IPS-15b (cell line): ENCODE results near the gene NAGLU.
A peak's percentile ranks its signal among the peaks of the same experiment; 100 is the strongest.

ENCODE experiments used
- H3K27me3 ChIP-seq: one replicate; pipeline ENCODE4 v1.6.1; 2013; ENCODE audit warnings: low read length; ENCODE audit not compliant: control insufficient read depth, insufficient read depth
- H3K36me3 ChIP-seq: one replicate; pipeline ENCODE4 v1.6.1; 2013; ENCODE audit warnings: low read length; ENCODE audit not compliant: control insufficient read depth, insufficient read depth
- H3K4me1 ChIP-seq: one replicate; pipeline ENCODE4 v1.6.1; 2013; ENCODE audit warnings: mild to moderate bottlenecking, low read length; ENCODE audit not compliant: control insufficient read depth, insufficient read depth
- H3K4me3 ChIP-seq: one replicate; pipeline ENCODE4 v1.5.1; 2013; ENCODE audit warnings: low read depth, low read length
- H3K9ac ChIP-seq: one replicate; pipeline ENCODE4 v1.6.1; 2013; ENCODE audit warnings: low read depth, mild to moderate bottlenecking, low read length
- H3K9me3 ChIP-seq: one replicate; pipeline ENCODE4 v1.6.1; 2013; ENCODE audit warnings: mild to moderate bottlenecking, low read length; ENCODE audit not compliant: control insufficient read depth, insufficient read depth

Gene NAGLU

GRCh38 chr17:42571435-42572225 is 35.6 kb downstream of the NAGLU start:
- no peak overlapping the region for H3K9ac ChIP-seq
- no peaks in the 10 kb centered on the region for H3K4me1 ChIP-seq
- peaks cover 51% of the 10 kb centered on the region for H3K36me3 ChIP-seq
- H3K4me3 ChIP-seq = no peak overlapping the region
- no peaks in the 10 kb centered on the region for H3K27me3 ChIP-seq
- H3K9me3 ChIP-seq = no peaks in the 10 kb centered on the region

- H3K9me3 ChIP-seq = no peaks in the 10 kb centered on the region
- peaks cover 53% of the 10 kb centered on the region for H3K36me3 ChIP-seq
- H3K4me1 ChIP-seq = no peaks in the 10 kb centered on the region
- no peaks in the 10 kb centered on the region for H3K27me3 ChIP-seq
- H3K9ac ChIP-seq = no peak overlapping the region
- no peak overlapping the region for H3K4me3 ChIP-seq
Measured at GRCh38 chr17:42573095-42573494, 37.1 kb downstream of the NAGLU start.

- H3K4me3 ChIP-seq = no peak overlapping the region
- peaks cover 42% of the 10 kb centered on the region for H3K36me3 ChIP-seq
- H3K9me3 ChIP-seq = no peaks in the 10 kb centered on the region
- no peaks in the 10 kb centered on the region for H3K27me3 ChIP-seq
- peaks cover 2% of the 10 kb centered on the region for H3K4me1 ChIP-seq
- H3K9ac ChIP-seq = no peak overlapping the region
Measured at GRCh38 chr17:42574463-42574862, 38.4 kb downstream of the NAGLU start.

- H3K9me3 ChIP-seq = no peaks in the 10 kb centered on the region
- H3K27me3 ChIP-seq = no peaks in the 10 kb centered on the region
- H3K36me3 ChIP-seq = peaks cover 33% of the 10 kb centered on the region
- H3K9ac ChIP-seq = peak overlapping the region; percentile 93
- H3K4me3 ChIP-seq = peak overlapping the region; percentile 99
- peaks cover 2% of the 10 kb centered on the region for H3K4me1 ChIP-seq
Measured at GRCh38 chr17:42577140-42577531, 41.1 kb downstream of the NAGLU start.

GRCh38 chr17:42577532-42578281 is 41.7 kb downstream of the NAGLU start, which contains the start of gene PSMC3IP:
Gene PSMC3IP, minus strand, starts transcription at chr17:42577729. Its CDS starts 43 bp downstream, at chr17:42577686.
- peaks cover 39% of the 10 kb centered on the region for H3K36me3 ChIP-seq
- H3K9ac ChIP-seq = peak within 1 kb of the TSS; percentile 98
- peak within 1 kb of the TSS; percentile 99 for H3K4me3 ChIP-seq
- no peaks in the 10 kb centered on the region for H3K9me3 ChIP-seq
- no peaks in the 10 kb centered on the region for H3K27me3 ChIP-seq
- peaks cover 2% of the 10 kb centered on the region for H3K4me1 ChIP-seq

GRCh38 chr17:42578282-42578869 is 42.3 kb downstream of the NAGLU start:
- H3K36me3 ChIP-seq = peaks cover 37% of the 10 kb centered on the region
- no peaks in the 10 kb centered on the region for H3K27me3 ChIP-seq
- no peaks in the 10 kb centered on the region for H3K9me3 ChIP-seq
- peaks cover 2% of the 10 kb centered on the region for H3K4me1 ChIP-seq
- H3K4me3 ChIP-seq = peak overlapping the region; percentile 99
- peak overlapping the region; percentile 98 for H3K9ac ChIP-seq

GRCh38 chr17:42579794-42580551 is 43.9 kb downstream of the NAGLU start:
- Histone ChIP-seq H3K4me3 (no peak overlapping the region), H3K9me3 (no peaks in the 10 kb centered on the region), H3K9ac (no peak overlapping the region), H3K36me3 (peaks cover 36% of the 10 kb centered on the region), H3K4me1 (peaks cover 2% of the 10 kb centered on the region), H3K27me3 (no peaks in the 10 kb centered on the region)

- H3K36me3 ChIP-seq = peaks cover 39% of the 10 kb centered on the region
- H3K4me3 ChIP-seq = no peak overlapping the region
- H3K27me3 ChIP-seq = no peaks in the 10 kb centered on the region
- no peaks in the 10 kb centered on the region for H3K9me3 ChIP-seq
- peaks cover 2% of the 10 kb centered on the region for H3K4me1 ChIP-seq
- no peak overlapping the region for H3K9ac ChIP-seq
Measured at GRCh38 chr17:42581744-42582270, 45.8 kb downstream of the NAGLU start.

GRCh38 chr17:42584880-42585279 is 48.8 kb downstream of the NAGLU start:
- H3K4me1 ChIP-seq = no peaks in the 10 kb centered on the region
- no peaks in the 10 kb centered on the region for H3K9me3 ChIP-seq
- peaks cover 34% of the 10 kb centered on the region for H3K36me3 ChIP-seq
- no peaks in the 10 kb centered on the region for H3K27me3 ChIP-seq
- no peak overlapping the region for H3K9ac ChIP-seq
- no peak overlapping the region for H3K4me3 ChIP-seq

- H3K4me3 ChIP-seq = no peak overlapping the region
- H3K9ac ChIP-seq = no peak overlapping the region
- no peaks in the 10 kb centered on the region for H3K27me3 ChIP-seq
- H3K9me3 ChIP-seq = no peaks in the 10 kb centered on the region
- peaks cover 34% of the 10 kb centered on the region for H3K36me3 ChIP-seq
- H3K4me1 ChIP-seq = no peaks in the 10 kb centered on the region
Measured at GRCh38 chr17:42585353-42585752, 49.3 kb downstream of the NAGLU start.
